ENCODE measurements around the gene SYK. TPM values are rescaled to one million over a fixed set of nuclear protein-coding genes. Genes with fewer than 3 reads are reported as not detected.

The SYK gene
- total RNA-seq, 1 experiment from 2014 or later = 0.28 TPM

DNA sequence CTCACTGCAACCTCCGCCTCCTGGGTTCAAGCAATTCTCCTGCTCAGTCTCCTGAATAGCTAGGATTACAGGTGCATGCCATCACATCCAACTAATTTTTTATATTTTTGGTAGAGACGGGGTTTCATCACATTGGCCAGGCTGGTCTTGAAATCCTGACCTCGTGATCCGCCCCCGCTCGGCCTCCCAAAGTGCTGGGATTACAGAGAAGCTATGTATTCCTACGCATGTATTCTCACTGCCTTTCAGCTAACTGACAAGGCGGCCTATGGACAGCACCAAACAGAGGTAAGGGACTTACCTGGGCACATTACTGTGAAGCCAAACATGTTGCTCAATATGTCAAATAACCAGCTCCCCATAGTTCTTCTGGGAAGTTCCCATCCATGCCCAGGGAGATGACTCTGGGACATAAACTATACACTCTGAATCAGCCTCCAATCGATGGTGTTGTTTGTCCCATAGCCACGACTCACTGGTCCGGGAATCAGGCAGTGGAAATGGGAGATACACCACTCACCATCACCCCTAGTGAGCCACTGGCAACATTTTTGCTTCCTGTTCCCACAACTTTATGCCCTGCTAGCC is 114.6 kb downstream of the SYK start:
- in situ Hi-C loops (cut with HindIII; ENCODE audit: low pct_unique_long_range_greater_than_20kb, low sequenced_read_pairs) = no loop called here
- ChIA-PET CTCF (interaction anchor here (1.3 to 2.1 kb wide), 2 partner anchors 510 to 811 kb away, joined by 6 to 15 read pairs; no protein-coding TSS in a partner anchor), POLR2A (interaction anchor here (0.7 kb wide), 1 partner anchor 1780 kb away, joined by 3 read pairs; no protein-coding TSS in a partner anchor)
- TF ChIP-seq SIN3A (IDR thresholded peaks at IDR 0.05; ENCODE audit: borderline replicate concordance, insufficient read depth, low read depth, low read length) = no peak
- TF ChIP-seq, protein P1, sequence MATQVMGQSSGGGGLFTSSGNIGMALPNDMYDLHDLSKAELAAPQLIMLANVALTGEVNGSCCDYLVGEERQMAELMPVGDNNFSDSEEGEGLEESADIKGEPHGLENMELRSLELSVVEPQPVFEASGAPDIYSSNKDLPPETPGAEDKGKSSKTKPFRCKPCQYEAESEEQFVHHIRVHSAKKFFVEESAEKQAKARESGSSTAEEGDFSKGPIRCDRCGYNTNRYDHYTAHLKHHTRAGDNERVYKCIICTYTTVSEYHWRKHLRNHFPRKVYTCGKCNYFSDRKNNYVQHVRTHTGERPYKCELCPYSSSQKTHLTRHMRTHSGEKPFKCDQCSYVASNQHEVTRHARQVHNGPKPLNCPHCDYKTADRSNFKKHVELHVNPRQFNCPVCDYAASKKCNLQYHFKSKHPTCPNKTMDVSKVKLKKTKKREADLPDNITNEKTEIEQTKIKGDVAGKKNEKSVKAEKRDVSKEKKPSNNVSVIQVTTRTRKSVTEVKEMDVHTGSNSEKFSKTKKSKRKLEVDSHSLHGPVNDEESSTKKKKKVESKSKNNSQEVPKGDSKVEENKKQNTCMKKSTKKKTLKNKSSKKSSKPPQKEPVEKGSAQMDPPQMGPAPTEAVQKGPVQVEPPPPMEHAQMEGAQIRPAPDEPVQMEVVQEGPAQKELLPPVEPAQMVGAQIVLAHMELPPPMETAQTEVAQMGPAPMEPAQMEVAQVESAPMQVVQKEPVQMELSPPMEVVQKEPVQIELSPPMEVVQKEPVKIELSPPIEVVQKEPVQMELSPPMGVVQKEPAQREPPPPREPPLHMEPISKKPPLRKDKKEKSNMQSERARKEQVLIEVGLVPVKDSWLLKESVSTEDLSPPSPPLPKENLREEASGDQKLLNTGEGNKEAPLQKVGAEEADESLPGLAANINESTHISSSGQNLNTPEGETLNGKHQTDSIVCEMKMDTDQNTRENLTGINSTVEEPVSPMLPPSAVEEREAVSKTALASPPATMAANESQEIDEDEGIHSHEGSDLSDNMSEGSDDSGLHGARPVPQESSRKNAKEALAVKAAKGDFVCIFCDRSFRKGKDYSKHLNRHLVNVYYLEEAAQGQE (IDR thresholded peaks at IDR 0.05; ENCODE audit: insufficient read depth in 1 of 2, low read depth in 2 of 2, low read length in 1 of 2) = no peak
- TF ChIP-seq, protein P2, sequence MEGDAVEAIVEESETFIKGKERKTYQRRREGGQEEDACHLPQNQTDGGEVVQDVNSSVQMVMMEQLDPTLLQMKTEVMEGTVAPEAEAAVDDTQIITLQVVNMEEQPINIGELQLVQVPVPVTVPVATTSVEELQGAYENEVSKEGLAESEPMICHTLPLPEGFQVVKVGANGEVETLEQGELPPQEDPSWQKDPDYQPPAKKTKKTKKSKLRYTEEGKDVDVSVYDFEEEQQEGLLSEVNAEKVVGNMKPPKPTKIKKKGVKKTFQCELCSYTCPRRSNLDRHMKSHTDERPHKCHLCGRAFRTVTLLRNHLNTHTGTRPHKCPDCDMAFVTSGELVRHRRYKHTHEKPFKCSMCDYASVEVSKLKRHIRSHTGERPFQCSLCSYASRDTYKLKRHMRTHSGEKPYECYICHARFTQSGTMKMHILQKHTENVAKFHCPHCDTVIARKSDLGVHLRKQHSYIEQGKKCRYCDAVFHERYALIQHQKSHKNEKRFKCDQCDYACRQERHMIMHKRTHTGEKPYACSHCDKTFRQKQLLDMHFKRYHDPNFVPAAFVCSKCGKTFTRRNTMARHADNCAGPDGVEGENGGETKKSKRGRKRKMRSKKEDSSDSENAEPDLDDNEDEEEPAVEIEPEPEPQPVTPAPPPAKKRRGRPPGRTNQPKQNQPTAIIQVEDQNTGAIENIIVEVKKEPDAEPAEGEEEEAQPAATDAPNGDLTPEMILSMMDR (IDR thresholded peaks at IDR 0.05) = no peak
- TF ChIP-seq POLR2AphosphoS5 (IDR thresholded peaks at IDR 0.05; ENCODE audit: low read depth, low read length) = no peak
- TF ChIP-seq TCF7L2 (IDR thresholded peaks at IDR 0.05; ENCODE audit: low read depth, low read length) = no peak
- BruUV-seq (replicated peaks) = no TSS peak
- no peaks in the 10 kb centered on the region for H3K4me1 ChIP-seq (ENCODE audit: control insufficient read depth, insufficient read depth, low read length)
- no peaks in the 10 kb centered on the region for H3K36me3 ChIP-seq (ENCODE audit: control insufficient read depth, insufficient read depth, low read length)
- H3K4me3 ChIP-seq (ENCODE audit: low read depth in 2 of 2, low read length in 2 of 2) = no peak overlapping the region
- H3K9me3 ChIP-seq (ENCODE audit: control insufficient read depth, insufficient read depth, low read depth, low read length) = no peaks in the 10 kb centered on the region
- ATAC-seq = no peak
- no peaks in the 10 kb centered on the region for H3K27me3 ChIP-seq (ENCODE audit: control insufficient read depth, insufficient read depth, low read length)
- H3K27ac ChIP-seq (ENCODE audit: low read length) = no peak overlapping the region
- intact Hi-C loops (cut with micrococcal nuclease; ENCODE audit: unreplicated experiment) = loop anchor here (5.0 kb wide), 1 partner anchor 761 kb away; no protein-coding TSS in a partner anchor
- no peak for DNase-seq (ENCODE audit: low read depth, low spot score)

DNA sequence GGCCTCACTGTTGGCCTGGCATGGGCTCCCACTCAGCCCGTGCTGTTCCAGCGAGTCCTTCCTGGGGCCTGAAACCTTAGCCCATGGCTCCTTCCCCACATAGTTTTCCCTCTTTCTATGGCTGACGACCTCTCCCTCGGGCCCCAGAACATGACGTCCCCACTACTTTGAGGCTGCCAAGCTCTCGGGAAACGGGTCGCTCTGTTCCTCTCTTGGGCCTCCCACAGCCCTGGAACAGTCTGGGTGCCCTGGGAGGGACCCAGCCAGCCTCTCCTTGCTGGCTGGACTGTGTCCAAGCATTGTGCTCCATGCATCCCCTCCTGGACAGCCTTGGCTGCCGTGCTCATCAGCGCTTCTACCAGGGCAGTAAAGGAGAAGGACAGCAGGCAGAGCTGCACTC is 118.3 kb downstream of the SYK start:
- no peaks in the 10 kb centered on the region for H3K9me3 ChIP-seq (ENCODE audit: control insufficient read depth, insufficient read depth, low read depth, low read length)
- DNase-seq (ENCODE audit: low read depth, low spot score) = no peak
- no peaks in the 10 kb centered on the region for H3K36me3 ChIP-seq (ENCODE audit: control insufficient read depth, insufficient read depth, low read length)
- intact Hi-C loops (cut with micrococcal nuclease; ENCODE audit: unreplicated experiment) (loop anchor here (5.0 kb wide), 1 partner anchor 757 kb away; no protein-coding TSS in a partner anchor), in situ Hi-C loops (cut with HindIII; ENCODE audit: low pct_unique_long_range_greater_than_20kb, low sequenced_read_pairs) (no loop called here)
- no peak overlapping the region for H3K4me3 ChIP-seq (ENCODE audit: low read depth in 2 of 2, low read length in 2 of 2)
- no peak overlapping the region for H3K27ac ChIP-seq (ENCODE audit: low read length)
- ATAC-seq = no peak
- no peaks in the 10 kb centered on the region for H3K4me1 ChIP-seq (ENCODE audit: control insufficient read depth, insufficient read depth, low read length)
- no TSS peak for BruUV-seq (replicated peaks)
- POLR2A ChIA-PET = no interaction called here
- CTCF ChIA-PET = no interaction called here
- TF ChIP-seq POLR2AphosphoS5 (IDR thresholded peaks at IDR 0.05; ENCODE audit: low read depth, low read length) (no peak), TCF7L2 (IDR thresholded peaks at IDR 0.05; ENCODE audit: low read depth, low read length) (no peak), SIN3A (IDR thresholded peaks at IDR 0.05; ENCODE audit: borderline replicate concordance, insufficient read depth, low read depth, low read length) (no peak)
- TF ChIP-seq, protein P1 (IDR thresholded peaks at IDR 0.05; ENCODE audit: insufficient read depth in 1 of 2, low read depth in 2 of 2, low read length in 1 of 2) = no peak
- TF ChIP-seq, protein P2 (IDR thresholded peaks at IDR 0.05) = no peak
- no peaks in the 10 kb centered on the region for H3K27me3 ChIP-seq (ENCODE audit: control insufficient read depth, insufficient read depth, low read length)
